H4 (cell line): ENCODE measurements around the gene FAM81B. TPM values are rescaled to one million over a fixed set of nuclear protein-coding genes. Genes with fewer than 3 reads are reported as not detected.

Experiments used
- DNase-seq: peaks from one replicate; pipeline ENCODE4 v3.0.0-alpha.2; 2015; ENCODE audit warnings: low spot score
- total RNA-seq: library from RNA; depleted of rRNA; stranded (reverse); fragments of >200 nt; shearing (Covaris generic); gene quantifications from 2 replicates; pipeline ENCODE4 v1.2.3, GENCODE V29; 2014

Gene FAM81B
- total RNA-seq, 1 experiment from 2014 or later: 0.23 TPM

DNA sequence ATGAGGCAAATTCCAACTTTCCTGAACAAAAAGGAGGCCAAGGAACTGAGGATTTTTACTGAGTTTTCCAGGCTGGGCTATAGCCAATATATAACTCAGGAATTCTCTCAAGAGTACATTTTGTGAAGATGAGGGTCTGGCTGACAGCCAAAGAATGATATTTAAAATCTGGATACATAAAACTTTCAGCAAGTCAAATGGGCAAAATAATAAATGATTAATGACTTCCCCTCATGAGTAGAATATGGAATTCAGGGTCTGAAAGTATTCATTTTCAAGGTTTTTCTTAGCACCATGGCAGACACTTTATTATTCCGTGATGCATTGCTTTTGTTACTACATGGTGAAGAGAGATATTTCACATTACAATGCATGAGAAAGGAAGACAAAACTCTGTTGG lies 7.8 kb downstream of the FAM81B start:
- DNase-seq: no peak

DNA sequence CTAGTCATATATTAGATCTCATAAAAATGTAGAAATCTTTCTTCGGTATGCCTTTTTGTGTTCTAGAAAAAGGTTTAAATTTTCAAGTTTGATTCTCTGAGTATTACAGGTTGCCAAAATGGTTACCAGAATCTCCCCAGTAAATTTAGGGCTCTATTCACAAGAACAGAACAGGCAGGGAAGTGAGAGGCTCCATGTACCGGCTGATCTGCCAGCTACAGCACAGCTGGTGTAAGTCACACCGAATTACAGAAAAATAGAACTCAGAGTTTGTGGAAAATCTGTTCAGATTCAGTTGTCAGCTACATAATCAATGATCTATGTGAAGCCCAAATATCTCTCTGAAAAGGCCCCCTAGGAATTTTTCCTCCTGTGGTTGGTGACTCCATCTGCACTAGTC lies 10.5 kb downstream of the FAM81B start:
- DNase-seq: no peak

DNA sequence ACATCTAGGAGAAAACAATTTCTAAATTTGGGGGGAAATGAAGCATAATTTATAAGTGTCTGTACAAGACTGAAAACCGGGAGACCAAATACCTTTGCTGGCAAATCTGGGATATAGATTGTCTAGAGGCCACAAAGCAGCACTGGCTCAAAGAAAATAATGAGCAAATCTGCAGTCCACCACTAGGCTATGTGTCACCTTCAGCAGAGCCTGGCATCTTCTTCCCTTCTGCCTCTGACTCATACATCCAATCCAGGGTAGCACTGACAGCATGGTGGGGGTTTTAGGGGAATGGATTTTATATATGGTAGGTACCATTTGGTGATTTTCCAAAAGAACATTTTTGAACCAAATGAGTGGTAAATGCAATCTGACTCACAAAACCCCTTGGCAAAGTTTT lies 12.8 kb downstream of the FAM81B start:
- DNase-seq: peak; percentile 16

DNA sequence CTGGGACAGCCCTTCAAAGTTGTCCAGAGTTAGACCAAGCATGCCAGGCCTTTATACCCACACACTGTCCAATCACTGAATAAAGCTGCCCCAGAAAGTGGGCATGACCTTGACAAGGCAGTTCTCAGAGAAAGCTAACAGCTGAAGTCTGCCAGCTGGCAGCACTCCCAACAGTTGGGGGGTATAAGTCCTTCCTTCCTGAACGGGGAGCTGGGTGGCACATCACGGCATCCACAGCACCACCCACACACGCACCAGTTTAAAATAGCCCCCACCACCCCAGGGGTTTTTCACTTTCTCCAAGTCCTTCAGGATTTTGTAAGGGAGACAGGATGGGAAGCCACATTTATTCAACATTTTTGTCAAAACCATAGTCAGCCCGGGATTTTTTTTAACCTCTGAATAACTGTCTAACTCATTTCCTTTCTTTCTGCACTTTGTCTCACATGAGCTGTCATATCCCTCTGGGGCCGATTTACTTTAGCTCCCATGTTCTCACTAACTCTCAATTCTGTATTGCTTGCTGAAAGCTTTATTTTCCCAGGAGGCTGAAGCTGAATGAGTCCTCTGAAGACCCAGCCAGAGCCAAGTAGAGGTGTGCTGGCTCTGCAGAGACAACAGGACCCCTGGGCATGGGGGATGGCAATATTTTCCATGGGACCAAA lies 15.4 kb downstream of the FAM81B start:
- DNase-seq: peak; percentile 36

DNA sequence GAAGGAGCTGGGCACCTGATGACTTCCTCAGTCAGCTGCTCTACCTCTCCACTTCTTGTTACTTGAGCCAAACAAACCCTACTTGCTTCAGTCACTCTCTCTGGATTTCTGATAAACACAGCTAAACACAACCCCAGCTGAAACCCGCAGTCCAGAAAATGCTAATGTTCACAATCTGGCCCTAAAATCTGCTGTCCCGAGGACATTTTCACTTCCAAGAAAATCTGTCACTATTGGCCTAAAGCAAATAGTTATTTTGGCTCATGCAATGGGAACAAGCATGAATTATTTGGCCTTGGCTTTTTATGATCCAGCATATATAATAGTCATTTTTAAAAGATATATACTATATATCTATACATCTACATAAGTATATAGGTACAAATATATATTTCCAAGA lies 19.1 kb downstream of the FAM81B start:
- no peak for DNase-seq

DNA sequence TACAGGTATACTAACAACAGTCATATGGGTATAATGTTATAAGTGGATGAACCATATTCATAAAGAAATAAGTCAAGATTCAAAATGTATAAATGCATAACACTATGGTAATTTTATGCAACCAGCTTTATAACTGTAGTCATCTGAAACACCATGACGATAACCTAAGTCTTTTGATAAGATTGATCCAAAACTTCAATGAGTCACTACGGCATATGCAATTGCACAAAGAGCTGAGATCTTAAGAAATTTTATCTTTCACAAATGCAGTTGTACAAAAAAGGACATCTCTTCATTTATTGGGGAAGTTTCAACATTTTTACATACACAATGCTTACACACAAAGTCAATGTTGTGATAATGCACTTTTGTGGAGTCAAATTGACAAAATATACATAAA lies 20.3 kb downstream of the FAM81B start:
- no peak for DNase-seq

DNA sequence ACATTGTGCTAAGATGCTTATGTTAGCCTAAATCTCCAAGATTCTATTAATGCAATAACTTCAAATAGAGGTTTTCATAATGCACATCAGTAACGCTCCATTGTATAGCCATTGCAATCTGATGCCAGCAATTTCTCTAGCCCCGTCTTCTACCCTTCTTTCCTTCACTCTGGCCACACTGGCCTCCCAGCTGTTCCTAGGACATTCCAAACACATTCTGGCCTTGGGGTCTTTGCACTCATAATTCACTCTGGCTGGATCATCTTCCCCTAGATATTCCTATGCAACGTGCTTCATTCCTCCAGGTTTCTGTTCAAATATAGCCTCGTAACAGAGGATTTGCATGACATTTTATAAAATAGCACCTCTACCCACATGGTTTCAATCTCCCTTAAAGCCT lies 23.3 kb downstream of the FAM81B start:
- no peak for DNase-seq

GRCh38 chr5:95417971-95418370 lies 26.8 kb downstream of the FAM81B start:
- no peak for DNase-seq

- no peak for DNase-seq
Observed at GRCh38 chr5:95422838-95423237, 31.7 kb downstream of the FAM81B start.

DNA sequence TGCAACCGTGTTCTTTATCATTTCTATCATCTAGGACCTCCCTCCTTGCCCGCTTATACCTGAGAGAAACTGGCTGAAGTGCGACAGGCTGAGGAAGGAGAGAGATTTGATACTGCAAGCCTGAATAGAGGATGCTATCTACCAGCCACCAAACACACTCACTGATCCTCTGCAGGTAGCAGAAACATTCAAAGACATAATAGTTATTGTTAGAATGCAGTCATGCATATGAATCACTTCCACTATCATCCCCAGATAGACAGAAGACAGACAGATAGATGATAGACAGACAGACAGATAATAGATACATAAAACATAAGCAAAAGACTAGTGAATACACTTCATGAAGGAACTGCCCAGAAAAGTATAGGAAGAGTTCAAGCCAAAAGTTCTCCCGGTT lies 32.9 kb downstream of the FAM81B start:
- DNase-seq: no peak

DNA sequence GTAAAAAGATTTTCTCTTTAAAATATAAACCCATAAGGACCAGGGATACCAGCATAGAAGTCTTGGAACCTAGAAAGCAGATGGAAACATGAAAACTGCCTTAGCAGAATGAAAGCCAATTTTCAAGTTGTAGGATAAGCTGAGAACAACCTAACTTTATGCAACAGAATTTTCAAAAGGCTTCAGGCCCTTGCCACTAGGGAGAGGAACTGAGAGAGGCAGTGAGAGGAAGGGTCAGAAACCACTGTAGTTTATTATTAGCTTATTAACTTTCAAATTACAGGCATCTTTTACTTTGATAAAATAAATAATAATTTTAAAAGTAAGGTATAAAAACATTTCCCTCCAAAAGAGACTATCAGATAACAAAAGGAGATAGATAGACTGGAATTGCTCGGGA lies 33.4 kb downstream of the FAM81B start:
- no peak for DNase-seq

GRCh38 chr5:95426227-95426626 lies 35.1 kb downstream of the FAM81B start:
- no peak for DNase-seq

DNA sequence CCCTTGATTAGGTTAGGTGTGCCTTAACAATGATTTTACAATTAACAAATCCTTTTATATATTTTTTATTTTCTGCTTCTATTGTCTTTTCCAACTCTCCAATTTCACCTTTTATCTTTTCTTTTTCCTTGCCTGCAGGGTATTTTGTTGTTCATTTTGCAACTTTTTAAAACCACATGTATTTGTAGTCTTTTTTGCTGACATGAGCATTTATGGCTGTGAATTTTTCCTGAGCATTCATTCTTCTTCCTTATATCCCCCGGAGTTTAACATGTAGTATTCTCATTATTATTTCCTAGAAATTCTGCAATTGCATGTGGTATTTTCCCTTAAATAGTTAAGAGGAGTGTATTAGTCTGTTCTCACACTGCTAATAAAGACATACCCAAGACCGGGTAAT lies 41.6 kb downstream of the FAM81B start:
- DNase-seq: no peak

DNA sequence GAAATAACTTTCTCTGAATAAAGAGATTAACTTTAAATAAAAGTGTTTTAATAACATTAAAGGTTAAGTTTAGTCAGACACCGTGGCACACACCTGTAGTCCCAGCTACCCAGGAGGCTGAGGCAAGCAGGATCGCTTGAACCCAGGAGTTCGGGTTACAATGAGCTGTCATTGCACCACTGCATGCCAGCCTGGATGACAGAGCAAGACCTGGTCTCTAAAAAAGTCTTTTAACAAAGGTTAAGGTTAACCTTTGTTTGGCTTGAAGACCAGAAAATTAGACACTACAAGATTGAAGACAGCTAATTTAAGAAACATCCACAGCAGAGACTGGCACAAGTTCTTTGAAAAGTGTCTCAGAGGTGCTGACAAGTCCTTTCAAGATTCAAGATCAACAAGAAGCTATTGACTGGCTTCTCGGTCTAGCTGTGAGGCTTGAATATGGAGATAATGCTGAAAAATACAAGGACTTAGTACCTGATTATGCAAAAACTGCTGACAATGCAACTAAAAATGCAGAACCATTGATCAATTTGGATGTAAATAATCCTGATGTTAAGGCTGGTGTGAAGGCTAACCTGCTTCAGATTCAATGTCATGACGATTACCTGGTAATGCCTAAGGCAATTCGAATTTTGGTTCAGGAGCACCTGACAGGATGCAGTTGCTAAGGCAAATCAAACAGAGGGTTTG lies 48.8 kb downstream of the FAM81B start:
- DNase-seq: no peak

DNA sequence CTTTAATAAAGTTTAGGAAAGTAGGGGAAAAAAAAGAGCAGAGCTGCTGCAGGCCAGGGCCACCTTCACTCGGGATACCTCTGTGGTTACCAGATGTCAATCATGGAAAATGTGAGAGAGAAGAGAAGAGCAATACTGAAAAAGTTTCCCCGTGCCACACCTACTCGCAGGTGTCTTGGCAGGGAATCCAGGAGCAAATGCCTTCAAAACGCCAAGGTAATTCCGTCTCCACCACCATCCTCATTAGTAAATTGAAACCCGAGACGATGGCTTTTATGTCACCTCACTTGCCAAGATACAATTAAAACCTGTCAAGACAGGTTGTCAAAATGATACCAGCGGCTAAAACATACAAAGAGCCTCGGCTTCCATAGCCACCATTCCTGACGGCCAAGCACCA lies 49.7 kb downstream of the FAM81B start:
- DNase-seq: no peak

- no peak for DNase-seq
Observed at GRCh38 chr5:95441636-95442035, 50.5 kb downstream of the FAM81B start.

- DNase-seq: no peak
Observed at GRCh38 chr5:95445442-95445841, 54.3 kb downstream of the FAM81B start.

DNA sequence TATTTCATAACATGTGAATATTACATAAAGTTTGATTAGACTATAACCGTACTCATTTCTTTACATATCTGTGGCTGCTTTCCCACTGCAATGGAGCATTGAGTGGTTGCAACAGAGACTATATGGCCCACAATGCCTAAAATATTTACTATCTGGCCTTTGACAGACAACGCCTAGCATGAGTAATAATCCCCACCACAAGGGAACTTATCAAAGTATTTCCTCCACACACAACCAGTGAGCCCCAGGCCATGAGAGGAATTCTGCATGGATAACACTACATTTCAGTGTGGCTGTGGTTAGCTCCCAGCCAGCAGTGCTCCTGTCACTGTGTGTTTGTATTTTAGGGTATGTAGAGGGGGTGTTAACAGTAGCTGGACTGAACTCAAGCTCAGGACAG lies 54.8 kb downstream of the FAM81B start:
- DNase-seq: peak; percentile 64

DNA sequence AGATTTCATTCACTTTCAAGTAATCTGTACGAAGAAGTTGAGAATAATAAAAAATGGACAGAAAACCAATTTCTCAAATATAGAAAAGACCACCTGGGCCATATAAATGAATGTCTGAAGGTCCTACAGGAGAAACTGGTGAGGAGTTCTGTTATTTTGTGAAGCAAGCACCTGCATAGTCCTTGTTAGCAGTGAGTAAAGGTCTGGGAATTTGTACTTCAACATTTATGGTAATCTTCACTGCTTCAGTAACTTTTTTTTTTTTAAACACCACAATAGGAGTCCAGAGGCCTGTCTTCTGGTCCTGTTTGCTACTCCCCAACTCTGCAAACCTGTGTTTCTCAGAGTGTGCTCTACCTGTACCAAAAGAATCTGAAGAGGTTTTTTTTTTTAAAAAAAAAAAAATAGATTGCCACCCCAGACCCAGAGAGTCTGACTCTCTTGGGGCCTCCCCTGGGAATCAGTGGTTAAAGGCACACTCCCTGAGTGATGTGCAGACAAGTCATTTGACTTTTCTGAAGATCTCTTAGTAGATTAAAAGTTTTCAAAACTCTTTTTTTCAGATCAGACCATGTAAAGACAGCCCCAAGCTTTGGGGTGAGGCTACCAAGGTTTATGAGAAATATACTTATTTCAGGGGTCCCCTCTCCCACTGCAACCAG lies 55.5 kb downstream of the FAM81B start:
- no peak for DNase-seq

DNA sequence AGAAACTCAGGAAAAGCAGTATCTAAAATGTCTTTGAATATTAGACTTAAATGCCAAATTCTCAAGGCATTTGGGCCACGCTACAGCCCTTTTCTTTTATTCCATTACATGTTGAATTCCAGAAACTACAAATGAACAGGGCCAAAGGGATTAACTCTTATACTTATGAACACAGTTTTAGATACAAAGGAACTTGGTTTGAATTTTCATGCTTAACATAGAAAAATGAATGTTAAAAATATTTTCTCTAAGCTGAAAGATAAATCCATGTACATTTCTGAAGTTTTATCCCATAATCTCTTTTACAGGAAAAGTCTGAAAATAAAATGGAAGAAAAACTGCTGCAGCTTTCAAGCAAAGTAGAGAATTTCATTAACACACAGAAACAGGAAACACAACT lies 56.8 kb downstream of the FAM81B start:
- no peak for DNase-seq

DNA sequence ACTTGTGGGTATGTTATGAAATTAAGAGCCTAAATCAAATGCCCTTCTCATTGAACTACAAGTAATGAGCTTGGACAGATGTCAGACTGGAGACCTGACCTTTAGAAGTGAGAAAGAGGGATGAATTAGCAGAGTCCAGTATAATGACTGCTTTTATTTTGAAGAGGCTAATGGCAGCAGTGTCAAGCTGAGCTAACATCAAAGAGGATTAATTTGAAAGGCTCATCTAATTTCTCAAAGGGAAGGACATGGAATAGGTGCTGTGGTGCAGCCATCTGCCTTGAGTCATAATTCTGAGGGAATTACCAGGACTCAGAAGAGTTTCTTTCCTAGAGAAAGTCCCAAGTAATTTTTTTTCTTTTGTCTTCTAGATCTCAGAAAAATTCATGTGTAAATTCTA lies 57.6 kb downstream of the FAM81B start:
- no peak for DNase-seq

DNA sequence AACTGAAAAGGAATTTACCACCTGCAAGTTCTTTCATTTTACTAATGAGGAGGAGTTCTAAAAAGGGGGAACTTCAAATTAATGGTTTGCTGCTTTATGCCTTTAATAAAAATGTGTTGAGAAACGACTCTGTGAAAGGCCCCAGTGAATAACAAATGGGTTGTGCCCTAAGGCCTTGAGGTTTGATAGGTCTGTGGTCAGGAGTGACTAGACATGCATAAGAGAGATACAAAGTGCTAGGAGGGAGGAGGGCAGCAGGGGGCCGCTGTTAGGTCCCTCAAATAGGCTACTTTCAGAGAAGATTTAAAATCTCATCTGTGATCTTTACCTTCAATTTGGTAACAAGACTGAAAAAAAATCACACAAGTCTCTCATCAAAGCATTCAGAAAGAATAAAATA lies 58.3 kb downstream of the FAM81B start:
- no peak for DNase-seq

DNA sequence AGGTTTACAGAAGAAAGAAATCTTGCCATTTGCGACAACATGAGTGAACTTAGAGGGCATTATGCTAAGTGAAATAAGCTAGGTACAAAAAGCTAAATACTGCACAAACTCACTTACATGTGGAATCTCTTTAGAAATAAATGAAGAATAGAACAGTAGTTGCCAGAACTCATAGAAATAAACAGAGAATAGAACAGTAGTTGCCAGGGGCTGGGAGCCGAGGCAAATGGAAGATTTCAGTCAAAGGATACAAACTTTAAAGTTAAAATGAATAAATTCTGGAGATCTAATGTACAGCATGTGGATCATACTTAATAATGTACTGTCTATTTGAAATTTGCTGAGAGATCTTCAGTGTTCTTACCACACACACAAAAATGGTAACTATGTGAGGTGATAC lies 63.4 kb downstream of the FAM81B start:
- no peak for DNase-seq
